CD4-positive, alpha-beta T cell treated with Interleukin-12 subunit alpha and Interleukin-12 subunit beta, for 1 hour (primary cell): ENCODE measurements around the gene SMARCD1.

ENCODE experiments used
- DNase-seq: peaks from one replicate; pipeline ENCODE4 v3.0.0-alpha.2; 2020

Gene SMARCD1

DNA sequence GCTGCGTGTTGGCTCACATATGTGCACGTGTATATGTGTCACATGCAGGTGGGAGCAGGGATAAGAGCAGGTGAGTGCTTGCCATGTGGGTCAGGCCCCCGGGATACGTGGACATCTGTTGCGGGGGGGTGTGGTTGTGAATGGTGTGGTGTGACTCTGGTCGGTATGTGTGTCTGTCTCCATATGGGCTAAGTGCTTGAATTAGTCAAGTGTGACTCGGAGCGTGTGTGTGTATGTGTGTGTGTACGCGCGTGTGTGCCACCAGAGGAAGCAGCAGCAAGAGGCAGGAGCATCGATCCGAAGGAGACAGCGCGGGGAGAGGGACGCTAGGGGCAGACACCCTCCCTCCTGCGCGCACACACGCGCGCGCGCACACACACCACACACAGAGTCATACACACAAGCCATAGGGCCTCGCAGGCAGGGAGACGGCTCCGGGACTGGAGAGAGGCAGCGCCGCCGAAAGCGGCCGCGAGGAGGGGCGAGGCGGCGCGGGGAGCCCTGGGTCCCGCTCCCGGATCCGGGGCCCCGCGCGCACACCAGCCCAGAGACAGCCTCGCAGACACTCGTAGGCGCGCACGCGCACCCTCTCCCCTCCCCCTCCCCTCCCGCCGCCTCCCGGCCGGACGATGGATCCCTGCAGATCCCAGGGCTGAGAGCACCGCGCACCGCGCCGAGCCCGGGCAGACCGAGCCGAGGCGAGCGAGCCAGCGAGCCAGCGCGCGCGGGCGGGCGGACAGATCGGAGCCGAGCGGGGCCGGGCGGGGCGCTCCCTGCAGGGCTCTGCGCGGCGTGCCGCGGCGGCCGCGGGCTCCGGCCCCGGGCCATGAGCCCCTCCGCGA is 27.9 kb upstream of the SMARCD1 start, which contains the start of gene ASIC1:
Gene ASIC1 (plus strand): TSS at position 597 of the 842 bp plus-strand sequence. CDS start 1,171 bp downstream, outside the sequence.
- peak; percentile 32 for DNase-seq

DNA sequence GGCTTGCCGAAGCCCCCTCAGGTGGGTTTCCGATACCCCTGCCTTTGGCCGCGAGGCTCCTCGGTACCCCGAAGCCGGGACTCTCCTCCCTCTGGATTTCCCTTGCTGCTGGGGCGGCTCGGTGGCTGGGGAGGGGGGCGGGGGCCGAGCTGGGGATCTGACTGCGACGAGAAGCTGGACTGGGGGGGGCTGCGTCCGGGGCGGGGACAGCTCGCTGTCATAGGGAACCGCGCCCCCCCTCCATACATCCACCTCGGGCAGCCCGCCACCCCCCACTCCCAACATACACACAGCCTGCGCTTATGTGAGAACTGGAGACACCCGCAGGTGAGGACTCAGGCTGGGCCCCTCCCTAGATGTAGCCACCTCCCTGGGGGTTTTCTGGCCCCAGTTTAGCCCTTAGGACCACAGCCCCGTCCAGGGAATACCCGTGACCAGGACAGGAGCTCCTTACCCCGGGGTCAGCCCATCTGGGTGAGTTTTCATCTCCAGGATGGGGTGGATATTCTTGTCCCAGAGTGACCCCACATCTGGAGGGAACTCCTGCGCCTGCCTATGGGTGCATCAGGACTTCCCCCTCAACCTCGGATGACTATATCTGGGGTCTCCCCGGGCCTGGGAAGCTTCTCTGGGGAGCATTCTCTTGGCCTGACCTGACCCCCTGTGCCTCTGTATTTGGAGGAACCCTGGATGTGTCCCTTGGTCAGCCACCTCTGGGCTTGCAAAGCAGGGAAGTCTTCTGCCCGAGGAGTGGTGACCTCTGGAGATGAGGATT is 27.1 kb upstream of the SMARCD1 start:
- DNase-seq: no peak

DNA sequence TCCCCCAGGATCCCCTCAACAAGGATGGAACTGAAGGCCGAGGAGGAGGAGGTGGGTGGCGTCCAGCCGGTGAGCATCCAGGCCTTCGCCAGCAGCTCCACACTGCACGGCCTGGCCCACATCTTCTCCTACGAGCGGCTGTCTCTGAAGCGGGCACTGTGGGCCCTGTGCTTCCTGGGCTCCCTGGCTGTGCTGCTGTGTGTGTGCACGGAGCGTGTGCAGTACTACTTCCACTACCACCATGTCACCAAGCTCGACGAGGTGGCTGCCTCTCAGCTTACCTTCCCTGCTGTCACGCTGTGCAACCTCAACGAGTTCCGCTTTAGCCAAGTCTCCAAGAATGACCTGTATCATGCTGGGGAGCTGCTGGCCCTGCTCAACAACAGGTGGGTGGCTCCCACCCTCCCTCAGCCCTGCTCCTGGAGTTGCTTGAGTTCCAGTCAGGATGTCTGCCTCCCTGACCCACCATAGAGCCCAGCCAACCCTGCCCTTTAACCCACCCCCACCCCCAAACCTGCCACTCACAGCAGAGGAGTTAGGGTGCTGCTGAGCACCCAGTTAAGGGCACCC is 26.3 kb upstream of the SMARCD1 start:
- DNase-seq: no peak

DNA sequence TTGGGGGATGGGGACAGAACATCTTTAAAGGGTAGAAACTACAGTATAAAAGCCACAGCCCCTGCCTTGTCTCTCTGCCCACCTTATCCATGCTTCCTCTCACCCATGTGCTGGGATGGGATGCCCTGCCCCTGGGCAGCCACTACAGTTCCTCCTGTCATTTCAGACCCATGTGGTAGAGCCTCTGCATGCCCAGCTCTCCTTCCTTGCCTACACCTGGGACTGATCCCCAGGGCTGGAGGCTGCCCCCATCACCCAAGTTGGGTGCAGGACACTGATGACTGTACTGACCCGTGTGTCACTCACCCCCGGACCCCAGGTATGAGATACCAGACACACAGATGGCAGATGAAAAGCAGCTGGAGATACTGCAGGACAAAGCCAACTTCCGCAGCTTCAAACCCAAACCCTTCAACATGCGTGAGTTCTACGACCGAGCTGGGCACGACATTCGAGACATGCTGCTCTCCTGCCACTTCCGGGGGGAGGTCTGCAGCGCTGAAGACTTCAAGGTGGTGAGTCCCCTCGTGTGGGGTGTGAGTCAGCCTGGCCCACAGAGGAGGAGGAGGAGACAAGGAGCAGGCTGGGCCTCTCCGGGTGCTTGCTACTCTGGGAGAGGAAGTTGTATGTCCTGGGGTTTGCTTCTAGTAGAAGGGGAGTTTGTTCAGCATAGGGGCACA is 25.6 kb upstream of the SMARCD1 start:
- DNase-seq: no peak

DNA sequence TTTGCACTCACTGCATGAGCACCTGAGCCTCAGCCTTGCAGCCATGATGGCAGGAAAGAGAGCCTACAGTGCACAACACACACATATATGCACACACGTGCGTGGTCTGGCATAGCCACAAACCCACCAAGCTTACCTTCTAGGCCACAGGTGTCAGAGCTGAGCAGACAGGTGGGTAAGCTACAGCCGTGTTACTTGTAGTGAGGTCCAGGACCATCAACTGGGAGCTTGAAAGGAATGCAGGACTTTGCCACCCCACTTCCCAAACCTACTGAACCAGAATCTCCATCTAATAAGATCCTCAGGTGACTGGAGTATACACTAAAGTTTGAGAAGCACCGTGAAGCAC is 25.0 kb upstream of the SMARCD1 start:
- DNase-seq: no peak

DNA sequence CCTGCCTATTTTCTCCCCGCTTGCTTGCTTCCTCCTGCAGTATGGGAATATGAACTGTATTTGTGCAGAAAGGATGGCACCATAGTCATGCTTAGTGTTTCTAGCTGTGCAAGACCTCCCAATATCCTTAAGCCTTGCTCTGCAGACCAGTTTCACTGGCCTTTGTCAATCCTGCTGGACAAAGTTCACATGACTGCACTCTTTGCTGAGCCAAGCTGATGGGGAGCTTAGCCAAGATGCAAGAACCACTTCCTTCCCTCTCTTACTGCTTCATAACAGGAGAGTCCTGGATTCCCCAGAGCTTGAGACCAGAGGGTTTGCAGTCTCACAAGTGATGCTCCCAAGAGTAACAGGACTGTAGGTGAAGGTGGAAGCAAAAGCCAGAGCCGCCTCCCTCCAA is 24.0 kb upstream of the SMARCD1 start:
- DNase-seq: no peak

DNA sequence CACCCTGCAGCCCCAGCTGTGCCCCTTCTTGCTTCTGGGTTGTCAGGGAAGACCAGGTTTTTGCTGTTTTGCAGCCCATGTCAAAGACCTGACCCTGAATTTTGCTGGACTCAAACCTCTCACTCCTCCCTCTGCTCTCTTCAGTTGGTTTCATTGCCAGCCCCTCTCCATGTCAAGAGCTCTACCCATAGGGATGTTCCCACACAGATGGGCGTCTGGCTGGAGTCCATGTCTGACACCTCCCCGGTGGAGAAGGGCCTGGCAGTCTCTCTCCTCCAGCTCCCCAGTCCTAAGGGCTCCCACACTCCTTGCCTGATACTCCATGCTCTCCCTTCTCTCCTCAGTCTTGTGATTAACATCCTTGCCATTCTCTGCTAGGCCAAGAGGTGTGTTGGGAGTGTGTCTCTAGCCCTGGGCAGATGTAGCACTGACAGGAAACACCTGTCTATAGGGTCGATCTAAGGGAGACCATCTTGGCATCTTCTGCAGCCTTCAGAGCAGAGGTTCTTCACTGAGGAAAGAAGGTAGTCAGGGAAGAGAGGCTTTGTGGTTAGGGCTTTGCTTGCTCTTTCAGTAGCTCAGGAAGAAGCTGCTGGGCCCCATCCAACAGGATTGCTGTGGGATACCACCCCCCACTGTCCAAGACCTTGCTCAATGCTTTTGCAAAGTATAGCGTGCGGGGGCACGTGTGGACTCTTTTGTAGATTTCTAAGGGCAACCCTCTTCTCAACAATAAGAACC is 23.0 kb upstream of the SMARCD1 start:
- DNase-seq: no peak

DNA sequence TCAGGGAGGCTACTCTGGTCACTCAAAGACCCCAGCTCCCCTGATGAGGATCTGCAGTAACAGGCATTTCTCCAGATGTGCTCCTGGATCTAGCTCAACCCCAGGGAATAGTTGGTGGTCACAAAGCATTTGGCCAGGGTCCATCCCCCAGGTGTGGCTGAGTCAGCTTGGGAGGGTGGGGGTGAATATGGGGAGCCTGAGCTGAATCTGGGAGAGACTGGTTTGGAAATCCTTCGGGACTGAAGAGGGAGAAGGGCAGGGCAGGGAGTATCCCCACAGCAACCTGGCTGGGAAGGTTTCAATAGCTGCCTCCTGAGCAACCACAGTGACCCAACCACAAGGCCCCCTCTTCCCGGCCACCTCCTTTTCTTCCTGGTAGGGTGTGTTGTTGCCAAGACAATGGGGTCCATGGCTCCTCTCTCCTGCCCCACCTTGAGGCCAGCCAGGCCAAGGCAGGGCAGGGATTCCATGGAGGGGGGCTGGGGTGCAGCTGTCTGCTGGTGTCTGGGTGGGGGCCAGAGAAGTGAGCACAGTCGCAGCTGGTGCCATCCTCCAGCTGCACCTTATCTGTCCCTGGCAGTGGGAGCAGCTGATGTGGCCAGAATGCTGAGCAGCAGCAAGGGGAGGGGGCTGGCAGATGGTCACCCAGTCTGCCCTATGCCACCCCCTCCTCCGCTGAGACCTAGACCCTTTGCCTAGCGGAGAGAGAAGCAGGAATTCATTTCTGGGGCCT is 22.2 kb upstream of the SMARCD1 start:
- DNase-seq: no peak

DNA sequence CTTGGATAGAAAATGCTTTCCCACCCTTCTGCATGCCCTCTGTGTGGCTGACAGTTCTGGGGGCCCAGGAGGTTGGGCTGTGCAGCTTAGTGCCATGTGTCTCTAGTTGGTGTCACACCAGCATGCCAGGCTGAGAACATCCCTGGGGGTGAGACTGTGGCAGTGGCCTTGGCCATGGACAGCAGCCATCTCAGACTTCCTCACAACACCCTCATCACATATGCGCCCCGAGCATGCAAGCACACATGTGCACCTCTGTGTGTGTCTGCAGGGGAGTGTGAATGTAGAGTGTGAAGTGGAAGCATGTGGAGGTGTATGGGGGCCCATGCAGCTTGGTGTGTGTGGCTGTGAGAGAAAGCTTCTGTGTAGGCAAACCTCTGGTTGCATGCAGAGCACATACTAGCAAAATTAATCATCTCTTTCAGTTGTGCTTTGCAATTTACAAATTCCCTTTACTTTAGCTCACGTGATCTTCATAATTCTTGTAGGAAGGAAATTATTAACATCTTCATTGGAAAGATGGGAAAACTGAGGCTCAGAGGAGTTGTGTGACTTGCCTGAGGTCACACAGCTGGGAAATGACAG is 19.3 kb upstream of the SMARCD1 start:
- DNase-seq: no peak

DNA sequence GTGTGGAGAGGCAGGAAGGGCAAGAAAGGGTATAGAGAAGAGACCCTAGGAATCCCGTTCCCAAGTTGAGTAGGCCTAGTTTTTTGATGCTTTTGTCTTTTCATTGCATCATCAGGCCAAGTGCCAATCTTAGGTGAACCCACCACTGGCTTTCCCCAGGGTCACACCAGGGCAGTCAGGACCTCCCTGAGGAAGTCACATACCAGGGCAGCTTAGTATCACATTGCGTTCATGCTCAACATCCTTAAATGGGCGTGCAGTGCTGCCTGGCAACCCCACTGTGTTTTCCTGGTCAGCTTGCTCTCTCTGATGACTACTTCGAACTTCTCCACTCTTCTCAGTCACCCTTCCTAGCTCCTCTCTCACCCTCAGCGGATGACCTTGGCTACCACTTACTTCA is 18.7 kb upstream of the SMARCD1 start:
- no peak for DNase-seq

DNA sequence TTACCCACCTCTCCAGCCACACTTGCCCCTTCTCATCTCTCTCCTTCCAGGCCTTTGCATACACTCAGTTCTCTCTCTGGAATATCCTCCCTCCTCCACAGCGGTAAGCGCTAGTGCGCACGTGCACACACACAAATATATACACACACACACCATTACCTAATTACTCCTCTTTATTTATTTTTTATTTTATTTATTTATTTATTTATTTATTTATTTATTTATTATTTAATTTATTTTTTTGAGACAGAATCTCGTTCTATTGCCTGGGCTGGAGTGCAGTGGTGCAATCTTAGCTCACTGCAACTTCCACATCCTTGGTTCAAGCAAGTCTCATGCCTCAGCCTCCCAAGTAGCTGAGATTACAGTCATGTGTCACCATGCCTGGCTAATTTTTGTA is 16.1 kb upstream of the SMARCD1 start:
- DNase-seq: no peak

DNA sequence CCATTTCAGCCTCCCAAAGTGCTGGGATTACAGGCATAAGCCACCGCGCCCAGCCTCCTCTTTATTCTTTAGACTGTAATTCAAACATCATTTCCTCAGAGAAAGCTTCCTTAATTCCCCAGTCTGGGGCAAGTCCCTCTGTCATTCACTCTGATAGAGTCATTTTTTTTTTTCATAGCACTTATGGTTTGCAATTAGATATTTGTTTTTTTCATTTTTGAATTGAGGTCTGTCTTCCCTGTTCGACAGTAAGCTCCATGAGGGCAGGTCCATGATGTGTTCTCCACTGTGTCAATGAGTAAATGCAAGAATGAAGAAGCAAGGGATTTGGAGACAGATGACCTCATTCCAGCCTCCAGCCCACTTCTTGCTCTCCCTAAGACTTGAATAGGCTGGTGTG is 15.6 kb upstream of the SMARCD1 start:
- DNase-seq: no peak

DNA sequence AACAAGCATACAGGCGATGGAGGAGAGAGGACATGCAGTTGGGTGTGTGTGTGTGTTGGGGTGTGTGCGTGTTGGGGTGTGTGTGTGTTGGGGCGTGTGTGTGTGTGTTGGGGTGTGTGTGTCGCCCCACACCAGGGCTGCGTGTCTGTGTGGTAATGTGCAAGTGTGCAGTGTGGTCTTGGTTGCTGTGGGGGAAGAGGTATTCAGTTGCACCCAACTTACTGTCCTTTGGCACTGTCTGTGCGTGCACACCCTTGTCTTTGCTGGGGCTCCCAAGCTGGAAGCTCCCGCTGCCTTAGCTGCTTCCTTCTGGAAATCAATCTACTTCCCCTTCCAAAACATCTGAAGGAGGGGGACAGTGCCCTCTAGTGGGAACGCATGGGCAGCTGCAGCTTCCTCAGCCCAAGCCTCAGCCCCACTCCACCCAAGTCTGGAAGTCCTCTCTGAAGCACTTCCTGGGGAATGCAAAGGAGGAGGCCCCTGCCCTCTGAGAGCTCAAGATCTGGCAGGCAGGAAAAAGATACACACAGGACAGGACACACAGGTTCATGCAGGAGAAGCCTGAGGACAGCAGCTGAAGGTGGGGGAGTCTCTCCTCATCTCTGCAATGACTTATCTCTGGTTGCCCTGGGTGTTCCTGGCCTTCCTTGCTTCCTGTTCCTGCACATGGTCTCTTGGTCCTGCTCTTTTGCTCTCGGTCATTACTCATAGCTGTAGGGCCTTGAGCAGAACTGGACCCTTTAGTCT is 14.7 kb upstream of the SMARCD1 start:
- DNase-seq: peak; percentile 68

DNA sequence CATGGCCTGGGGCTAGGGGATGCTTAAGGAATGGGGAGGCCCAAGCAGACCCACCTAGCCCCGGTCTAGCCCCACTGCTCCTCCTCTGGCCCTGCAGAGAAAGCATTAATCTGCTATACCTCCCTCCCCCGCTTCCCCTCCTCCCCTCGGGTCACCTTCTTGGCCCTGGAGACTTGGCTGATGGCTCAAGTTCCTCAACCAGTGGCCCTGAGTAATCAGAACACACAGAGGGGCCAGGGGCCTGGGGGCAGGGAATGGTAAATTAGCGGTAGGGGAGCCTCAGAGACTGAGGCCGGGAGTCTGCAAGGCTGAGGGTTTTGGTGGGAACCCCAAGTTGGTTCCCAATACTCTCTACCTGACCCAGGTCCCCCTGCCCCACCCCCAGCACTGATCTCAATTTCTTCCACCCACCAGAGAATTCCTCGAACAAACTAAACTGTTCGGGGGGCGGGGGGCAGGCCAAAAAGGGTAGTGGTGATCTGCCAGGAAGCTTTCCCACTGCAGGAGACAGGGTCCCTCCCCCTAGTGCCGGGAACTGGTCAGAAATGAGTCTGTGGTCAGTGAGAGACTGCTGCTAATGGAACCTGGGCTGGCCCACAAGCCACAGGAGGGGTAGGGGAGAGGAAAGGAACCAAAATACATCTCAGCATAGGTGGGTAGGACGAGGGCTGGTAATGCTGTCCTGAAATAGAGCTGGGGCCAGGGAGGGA is 12.8 kb upstream of the SMARCD1 start:
- no peak for DNase-seq

DNA sequence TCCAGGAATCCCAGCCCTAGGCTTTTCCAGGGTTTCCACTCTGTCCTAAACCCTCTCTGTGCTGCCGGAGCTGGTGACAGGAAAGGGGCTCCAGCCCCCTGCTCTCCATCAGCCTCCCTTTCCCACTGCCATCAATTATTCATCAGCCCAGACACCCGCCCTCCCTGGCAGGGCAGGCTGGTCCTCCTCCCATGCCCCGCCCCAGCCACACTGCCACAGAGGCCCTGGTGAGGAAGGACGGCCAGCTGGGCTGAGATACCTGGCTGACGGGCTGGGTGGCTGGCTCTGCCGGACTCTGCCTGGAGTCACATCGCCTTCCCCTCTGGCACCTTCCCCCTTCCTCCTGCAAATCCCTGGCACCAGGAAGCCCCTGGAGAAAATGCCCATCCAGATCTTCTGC is 11.9 kb upstream of the SMARCD1 start:
- no peak for DNase-seq

DNA sequence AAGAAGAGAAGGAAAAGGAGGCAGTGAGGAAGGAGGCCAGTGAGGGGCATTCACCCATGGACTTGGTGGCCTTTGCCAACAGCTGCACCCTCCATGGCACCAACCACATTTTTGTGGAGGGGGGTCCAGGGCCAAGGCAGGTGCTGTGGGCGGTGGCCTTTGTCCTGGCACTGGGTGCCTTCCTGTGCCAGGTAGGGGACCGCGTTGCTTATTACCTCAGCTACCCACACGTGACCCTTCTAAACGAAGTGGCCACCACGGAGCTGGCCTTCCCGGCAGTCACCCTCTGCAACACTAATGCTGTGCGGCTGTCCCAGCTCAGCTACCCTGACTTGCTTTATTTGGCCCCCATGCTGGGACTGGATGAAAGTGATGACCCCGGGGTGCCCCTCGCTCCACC is 11.4 kb upstream of the SMARCD1 start:
- DNase-seq: no peak

DNA sequence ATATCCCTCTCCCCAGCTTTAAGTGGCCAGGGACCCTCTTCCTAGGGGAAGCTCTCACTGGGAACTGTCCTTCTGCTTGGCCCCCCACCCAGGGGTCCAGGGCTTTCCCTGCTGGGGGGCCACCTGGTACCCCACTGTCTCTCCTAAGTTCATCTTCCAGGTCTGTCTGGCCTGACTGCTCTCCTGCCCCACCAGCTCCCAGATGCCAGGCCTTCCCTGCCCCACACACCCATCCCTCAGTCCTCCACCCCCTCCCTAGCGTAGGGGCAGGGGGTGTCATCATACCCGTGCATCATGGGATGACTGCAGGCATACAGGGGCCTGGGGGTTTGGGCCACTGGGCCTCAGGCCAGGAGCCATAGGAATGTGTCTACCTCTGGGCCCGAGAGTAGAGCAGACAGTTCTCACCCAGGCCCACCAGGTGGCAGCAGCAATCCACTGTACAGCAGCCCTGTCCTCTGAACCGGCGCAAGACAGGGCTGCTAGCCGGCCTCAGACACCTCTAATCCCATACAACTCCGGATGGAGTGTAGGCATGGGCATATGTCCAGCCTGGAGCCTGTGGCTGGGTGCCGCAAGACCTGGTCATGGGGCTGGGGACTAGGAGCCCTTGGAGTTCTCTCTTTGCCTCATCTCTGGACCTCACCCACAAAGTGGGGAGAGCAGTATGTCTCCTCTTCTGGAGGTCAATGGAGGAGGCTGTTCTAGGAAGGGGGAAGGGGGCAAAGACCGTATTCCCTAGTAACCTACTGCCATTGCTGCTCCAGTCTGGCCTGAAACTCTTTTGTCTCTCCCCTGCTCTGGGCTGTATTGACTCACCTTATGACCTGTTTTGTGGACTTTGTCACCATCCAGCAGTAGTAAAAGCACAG is 10.0 kb upstream of the SMARCD1 start:
- DNase-seq: peak; percentile 81

DNA sequence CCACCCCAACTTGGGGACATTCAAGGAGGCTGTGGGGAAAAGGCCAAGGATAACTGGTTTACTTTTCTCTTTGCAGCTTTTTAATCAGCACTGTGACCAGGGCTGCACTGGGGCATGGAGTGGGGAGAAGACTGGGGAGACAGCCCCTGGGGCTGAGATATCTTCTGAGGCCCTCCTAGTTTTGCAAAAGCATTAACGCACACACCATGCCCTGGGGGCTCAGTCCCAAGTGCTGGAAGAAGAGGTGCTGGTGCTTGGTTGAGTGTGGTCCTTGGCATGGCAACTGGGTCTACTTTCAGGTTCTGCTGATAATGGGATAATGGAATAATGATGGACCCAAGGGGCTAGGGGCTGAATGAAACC is 9.4 kb upstream of the SMARCD1 start:
- DNase-seq: no peak

DNA sequence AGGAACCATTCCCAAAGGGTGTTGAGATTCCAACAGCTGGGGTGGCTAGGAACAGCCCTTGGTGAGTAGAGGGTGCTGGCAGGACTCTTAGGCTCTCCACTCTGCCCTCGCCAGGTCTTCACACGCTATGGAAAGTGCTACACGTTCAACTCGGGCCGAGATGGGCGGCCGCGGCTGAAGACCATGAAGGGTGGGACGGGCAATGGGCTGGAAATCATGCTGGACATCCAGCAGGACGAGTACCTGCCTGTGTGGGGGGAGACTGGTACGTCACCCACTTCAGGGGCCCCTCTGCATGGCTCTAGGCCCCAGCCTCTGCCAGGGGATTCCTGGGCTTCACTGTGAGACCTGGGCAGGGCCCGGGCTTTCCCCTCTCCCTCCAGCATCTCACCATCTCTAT is 8.0 kb upstream of the SMARCD1 start:
- no peak for DNase-seq
